IMR-90 (cell line): ENCODE results near the gene NKX6-1. TPM values are rescaled to one million over a fixed set of nuclear protein-coding genes. Genes with fewer than 3 reads are reported as not detected.

Experiments used
- ATAC-seq: fragments of 200-7000 bp; cut with Tn5 transposase; 2 replicates; pipeline ENCODE4 v1.9.1; 2020; ENCODE audit warnings: low read depth, mild to moderate bottlenecking, moderate library complexity
- BruUV-seq: library from RNA; stranded (reverse); fragments of 400-500 nt; replicated peaks from 2 replicates; lab custom pipeline; 2021; lab: Mats Ljungman, UMichigan
- CTCF ChIA-PET: fragments of 300-600 bp; formaldehyde crosslinking; extraction: SDS; loops from one replicate; lab custom pipeline; 2021; ENCODE audit warnings: antibody characterized with exemption; lab: Yijun Ruan, JAX
- POLR2A ChIA-PET: fragments of 300-600 bp; sonication (Branson Sonifier 250); formaldehyde crosslinking; loops from one replicate; lab custom pipeline; 2022; ENCODE audit warnings: antibody characterized with exemption; ENCODE audit not compliant: unreplicated experiment; lab: Charles Lee
- DNase-seq: peaks from one replicate; pipeline ENCODE4 v3.0.0; 2013
- H2AFZ ChIP-seq: replicated peaks from 2 replicates; pipeline ENCODE3; 2013; ENCODE audit warnings: low read length, mild to moderate bottlenecking; ENCODE audit not compliant: poor library complexity
- H2AK5ac ChIP-seq: 2 replicates; pipeline ENCODE4 v1.6.1; 2013; ENCODE audit warnings: low read depth, low read length, inconsistent platforms
- H2AK9ac ChIP-seq: replicated peaks from 2 replicates; pipeline ENCODE3; 2013; ENCODE audit warnings: mild to moderate bottlenecking, low read depth, low read length, moderate library complexity; ENCODE audit not compliant: poor library complexity
- H2BK120ac ChIP-seq: 2 replicates; pipeline ENCODE4 v1.6.1; 2013; ENCODE audit warnings: low read depth, low read length, inconsistent platforms
- H2BK15ac ChIP-seq: 3 replicates; pipeline ENCODE4 v1.6.1; 2013; ENCODE audit warnings: low read depth, low read length, inconsistent platforms
- H2BK20ac ChIP-seq: 2 replicates; pipeline ENCODE4 v1.6.1; 2013; ENCODE audit warnings: low read depth, mild to moderate bottlenecking, inconsistent platforms, low read length, moderate library complexity
- H2BK5ac ChIP-seq: 2 replicates; pipeline ENCODE4 v1.6.1; 2013; ENCODE audit warnings: mild to moderate bottlenecking, low read depth, low read length, inconsistent platforms; ENCODE audit not compliant: poor library complexity, severe bottlenecking
- H3K14ac ChIP-seq: replicated peaks from 2 replicates; pipeline ENCODE4 v1.6.1; 2013; ENCODE audit warnings: low read depth, low read length, inconsistent platforms
- H3K18ac ChIP-seq: 2 replicates; pipeline ENCODE4 v1.6.1; 2013; ENCODE audit warnings: low read depth, low read length, control low read depth
- H3K23ac ChIP-seq: 2 replicates; pipeline ENCODE4 v1.6.1; 2013; ENCODE audit warnings: low read depth, low read length, inconsistent platforms
- H3K27ac ChIP-seq: 2 replicates; pipeline ENCODE4 v1.5.1; 2013; ENCODE audit warnings: mild to moderate bottlenecking, control low read depth, low read length; ENCODE audit not compliant: insufficient read depth
- H3K27me3 ChIP-seq: 2 replicates; pipeline ENCODE4 v1.6.1; 2013; ENCODE audit warnings: low read length; ENCODE audit not compliant: control insufficient read depth, insufficient read depth
- H3K36me3 ChIP-seq: 2 replicates; pipeline ENCODE4 v1.6.1; 2013; ENCODE audit warnings: low read length, mixed read lengths; ENCODE audit not compliant: control insufficient read depth, insufficient read depth
- H3K4ac ChIP-seq: 2 replicates; pipeline ENCODE4 v1.6.1; 2013; ENCODE audit warnings: low read depth, low read length, inconsistent platforms
- H3K4me1 ChIP-seq: 2 replicates; pipeline ENCODE4 v1.6.1; 2013; ENCODE audit warnings: low read length, mixed read lengths; ENCODE audit not compliant: control insufficient read depth, insufficient read depth
- H3K4me2 ChIP-seq: 2 replicates; pipeline ENCODE4 v1.6.1; 2013; ENCODE audit warnings: low read depth, mild to moderate bottlenecking, control low read depth, low read length, moderate library complexity
- H3K4me3 ChIP-seq: 2 replicates; pipeline ENCODE4 v1.5.1; 2013; ENCODE audit warnings: low read depth, mild to moderate bottlenecking, control low read depth, low read length, moderate library complexity; ENCODE audit not compliant: insufficient read depth
- H3K56ac ChIP-seq: 2 replicates; pipeline ENCODE4 v1.6.1; 2013; ENCODE audit warnings: low read length, inconsistent platforms; ENCODE audit not compliant: insufficient read depth; ENCODE audit errors: extremely low read depth
- H3K79me1 ChIP-seq, 2 experiments: 2 replicates each; pipeline ENCODE4 v1.6.1; 2013; ENCODE audit warnings: low read length in 2 of 2, inconsistent platforms in 1 of 2, low read depth in 1 of 2
- H3K9ac ChIP-seq: 2 replicates; pipeline ENCODE4 v1.6.1; 2013; ENCODE audit warnings: low read depth, low read length, control low read depth
- H3K9me1 ChIP-seq: 2 replicates; pipeline ENCODE4 v1.6.1; 2013; ENCODE audit warnings: low read length, inconsistent platforms; ENCODE audit not compliant: insufficient read depth
- H3K9me3 ChIP-seq: 2 replicates; pipeline ENCODE4 v1.6.1; 2013; ENCODE audit warnings: low read length; ENCODE audit not compliant: control insufficient read depth, insufficient read depth
- H4K20me1 ChIP-seq: 2 replicates; pipeline ENCODE4 v1.6.1; 2013; ENCODE audit warnings: low read length, inconsistent platforms; ENCODE audit not compliant: insufficient read depth
- H4K5ac ChIP-seq: 2 replicates; pipeline ENCODE4 v1.6.1; 2013; ENCODE audit warnings: mild to moderate bottlenecking, low read depth, low read length, control low read depth
- H4K8ac ChIP-seq, 2 experiments: 2 replicates each; pipeline ENCODE4 v1.6.1; 2013; ENCODE audit warnings: low read depth in 2 of 2, low read length in 2 of 2, control low read depth in 1 of 2, inconsistent platforms in 1 of 2
- H4K91ac ChIP-seq: 2 replicates; pipeline ENCODE4 v1.6.1; 2013; ENCODE audit warnings: low read depth, low read length, inconsistent platforms; ENCODE audit not compliant: insufficient read depth
- BHLHE40 ChIP-seq: fragments of 150-350 bp; IDR thresholded peaks from 2 replicates; pipeline ENCODE4 v1.6.1; 2016; ENCODE audit warnings: mild to moderate bottlenecking, low read depth, low read length
- CEBPB ChIP-seq: IDR thresholded peaks from 2 replicates; pipeline ENCODE4 v1.6.1; 2012; ENCODE audit warnings: low read depth, low read length, improper control_type of control experiment
- CTCF ChIP-seq: conservative IDR thresholded peaks from 2 replicates; pipeline ENCODE4 v1.5.1; 2012; ENCODE audit warnings: mild to moderate bottlenecking, low read depth, low read length, improper control_type of control experiment
- ELK1 ChIP-seq: fragments of 150-350 bp; IDR thresholded peaks from 2 replicates; pipeline ENCODE4 v1.6.1; 2016; ENCODE audit warnings: low read depth, mild to moderate bottlenecking, low read length, moderate library complexity, borderline replicate concordance
- MAFK ChIP-seq: IDR thresholded peaks from 2 replicates; pipeline ENCODE4 v1.6.1; 2012; ENCODE audit warnings: low read depth, low read length, improper control_type of control experiment
- NFE2L2 ChIP-seq: fragments of 150-350 bp; IDR thresholded peaks from 2 replicates; pipeline ENCODE4 v1.6.1; 2016; ENCODE audit warnings: low read depth, mild to moderate bottlenecking, low read length
- POLR2A ChIP-seq: IDR thresholded peaks from 2 replicates; pipeline ENCODE4 v1.6.1; 2012; ENCODE audit warnings: mild to moderate bottlenecking, low read depth, low read length
- RCOR1 ChIP-seq: IDR thresholded peaks from 2 replicates; pipeline ENCODE4 v1.6.1; 2012; ENCODE audit warnings: mild to moderate bottlenecking, low read length, improper control_type of control experiment; ENCODE audit not compliant: insufficient replicate concordance
- RFX5 ChIP-seq: IDR thresholded peaks from 2 replicates; pipeline ENCODE4 v1.8.0; 2012; ENCODE audit warnings: low read depth, mild to moderate bottlenecking, low read length, moderate library complexity
- USF2 ChIP-seq: fragments of 150-350 bp; IDR thresholded peaks from 2 replicates; pipeline ENCODE4 v1.6.1; 2017; ENCODE audit warnings: mild to moderate bottlenecking, antibody characterized with exemption, low read length, low read depth
- WGBS, 2 experiments: methylation state at CpG; one replicate each; pipeline versions ENCODE4 v1.1.5 to v1.1.7; 2013; ENCODE audit warnings: missing lambda C conversion rate in 2 of 2; ENCODE audit not compliant: insufficient read length in 1 of 2; ENCODE audit errors: extremely low coverage in 2 of 2; 5-methylcytosine and 5-hydroxymethylcytosine counted together
- dilution Hi-C: fragments of 300-500 bp; cut with HindIII; formaldehyde crosslinking; loops from one replicate; pipeline ENCODE4 v1.14.3; 2018; ENCODE audit warnings: low sequenced_read_pairs; ENCODE audit not compliant: unreplicated experiment
- in situ Hi-C: fragments of 300-500 bp; cut with MboI; formaldehyde crosslinking; loops from 3 replicates; pipeline ENCODE4 v1.14.3; 2019; ENCODE audit warnings: low sequenced_read_pairs, inconsistent platforms, mixed read lengths
- intact Hi-C: fragments of 100-400 bp; cut with micrococcal nuclease; formaldehyde crosslinking; loops from 2 replicates; pipeline ENCODE4 v1.10.0; 2022
- polyA plus RNA-seq, 3 experiments: library from polyadenylated mRNA; depleted of rRNA; stranded (reverse); fragments of >200 nt; gene quantifications; 2 replicates each; pipeline ENCODE4 v1.2.3, GENCODE V29; 2012; ENCODE audit warnings: low replicate concordance in 1 of 3
- total RNA-seq: library from RNA; depleted of rRNA; stranded (reverse); fragments of >200 nt; gene quantifications from 2 replicates; pipeline ENCODE4 v1.2.3, GENCODE V29; 2012

NKX6-1 gene
- total and polyA plus RNA-seq, 2 of the 4 experiments (the other 2 are of a cell fraction) = under 0.01 to 0.24 TPM

- H3K4me1 ChIP-seq = no peaks in the 10 kb centered on the region; the same call in 1 of the 2 replicates
- POLR2A ChIA-PET = no interaction called here
- no peak overlapping the region for H4K5ac ChIP-seq
- H2AFZ ChIP-seq = no peak overlapping the region
- H3K56ac ChIP-seq = no peak overlapping the region
- H4K91ac ChIP-seq = no peak overlapping the region
- dilution Hi-C loops (no loop called here), in situ Hi-C loops (no loop called here), intact Hi-C loops (no loop called here)
- H3K4me3 ChIP-seq = no peak overlapping the region
- H4K8ac ChIP-seq = no peak overlapping the region
- no peak overlapping the region for H3K14ac ChIP-seq
- H3K27ac ChIP-seq = no peak overlapping the region
- H3K23ac ChIP-seq = no peak overlapping the region
- H3K79me1 ChIP-seq = no peaks in the 10 kb centered on the region
- DNase-seq = no peak
- H3K9ac ChIP-seq = no peak overlapping the region
- no peak for ATAC-seq
- no peaks in the 10 kb centered on the region for H3K9me1 ChIP-seq
- WGBS, 2 experiments = no CpG with 5 or more reads among the region's 1 CpG
- no peak overlapping the region for H2BK120ac ChIP-seq
- H2AK9ac ChIP-seq = no peak overlapping the region
- H3K4ac ChIP-seq = no peak overlapping the region
- TF ChIP-seq MAFK = no peak
- TF ChIP-seq POLR2A = no peak
- TF ChIP-seq ELK1 = no peak
- TF ChIP-seq RFX5 = no peak
- no peak for TF ChIP-seq RCOR1
- TF ChIP-seq NFE2L2 = no peak
- TF ChIP-seq BHLHE40 = no peak
- no peak for TF ChIP-seq CTCF
- no peak for TF ChIP-seq USF2
- no peak for TF ChIP-seq CEBPB
- H2AK5ac ChIP-seq = no peak overlapping the region
- peaks cover 39% of the 10 kb centered on the region for H3K27me3 ChIP-seq
- H3K4me2 ChIP-seq = no peak overlapping the region
- H2BK15ac ChIP-seq = no peak overlapping the region
- no peak overlapping the region for H2BK5ac ChIP-seq
- no TSS peak for BruUV-seq
- H2BK20ac ChIP-seq = no peak overlapping the region
- no peaks in the 10 kb centered on the region for H3K36me3 ChIP-seq
- peaks cover 8% of the 10 kb centered on the region for H3K9me3 ChIP-seq
- no peak overlapping the region for H3K18ac ChIP-seq
- CTCF ChIA-PET = interaction anchor here (1.3 kb wide), 1 partner anchor 39 kb away, joined by 3 read pairs; no protein-coding TSS in a partner anchor
- no peaks in the 10 kb centered on the region for H4K20me1 ChIP-seq
Observed at GRCh38 chr4:84490663-84491062, 8.4 kb downstream of the NKX6-1 start.
